Prostate gland (tissue), 2 donors: ENCODE data around the gene CFAP100.

Experiments
- POLR2AphosphoS5 ChIP-seq: sonication (generic); formaldehyde crosslinking; IDR thresholded peaks from one replicate; pipeline ENCODE4 v1.6.1; 2017; ENCODE audit warnings: antibody characterized with exemption
- TF ChIP-seq, protein P1 (sequence below), 4 experiments: fragments of 200-600 bp in 2 of 4; fragments of 450-650 bp in 2 of 4; sonication (generic) in 2 of 4; IDR thresholded peaks; 1 replicate in 3 of 4; 2 replicates in 1 of 4; pipeline ENCODE4 v1.5.1; 2016 to 2019; ENCODE audit warnings: antibody characterized with exemption in 4 of 4, mild to moderate bottlenecking in 2 of 4, moderate library complexity in 2 of 4

DNA sequence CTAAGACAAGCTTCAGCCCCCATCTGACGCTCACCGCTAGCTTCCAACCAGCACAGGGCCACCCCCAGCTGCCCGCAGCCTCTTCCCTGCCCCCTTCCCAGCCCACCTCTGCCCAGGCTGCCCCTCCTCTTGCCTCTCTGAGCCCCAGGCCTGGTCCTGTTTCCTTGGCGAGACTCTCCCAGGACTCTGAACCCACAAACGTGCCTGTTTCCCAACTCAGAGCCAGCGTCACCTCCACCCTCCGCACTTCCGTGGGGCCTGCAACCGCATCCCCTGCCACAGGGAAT lies 45.9 kb downstream of the CFAP100 start:
- TF ChIP-seq, protein P1, sequence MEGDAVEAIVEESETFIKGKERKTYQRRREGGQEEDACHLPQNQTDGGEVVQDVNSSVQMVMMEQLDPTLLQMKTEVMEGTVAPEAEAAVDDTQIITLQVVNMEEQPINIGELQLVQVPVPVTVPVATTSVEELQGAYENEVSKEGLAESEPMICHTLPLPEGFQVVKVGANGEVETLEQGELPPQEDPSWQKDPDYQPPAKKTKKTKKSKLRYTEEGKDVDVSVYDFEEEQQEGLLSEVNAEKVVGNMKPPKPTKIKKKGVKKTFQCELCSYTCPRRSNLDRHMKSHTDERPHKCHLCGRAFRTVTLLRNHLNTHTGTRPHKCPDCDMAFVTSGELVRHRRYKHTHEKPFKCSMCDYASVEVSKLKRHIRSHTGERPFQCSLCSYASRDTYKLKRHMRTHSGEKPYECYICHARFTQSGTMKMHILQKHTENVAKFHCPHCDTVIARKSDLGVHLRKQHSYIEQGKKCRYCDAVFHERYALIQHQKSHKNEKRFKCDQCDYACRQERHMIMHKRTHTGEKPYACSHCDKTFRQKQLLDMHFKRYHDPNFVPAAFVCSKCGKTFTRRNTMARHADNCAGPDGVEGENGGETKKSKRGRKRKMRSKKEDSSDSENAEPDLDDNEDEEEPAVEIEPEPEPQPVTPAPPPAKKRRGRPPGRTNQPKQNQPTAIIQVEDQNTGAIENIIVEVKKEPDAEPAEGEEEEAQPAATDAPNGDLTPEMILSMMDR (IDR thresholded peaks at IDR 0.05): no peak
- no peak for TF ChIP-seq POLR2AphosphoS5
